SK-N-SH (cell line): ENCODE results near the gene ACACA. TPM values are rescaled to one million over a fixed set of nuclear protein-coding genes. Genes with fewer than 3 reads are reported as not detected.
A peak's percentile ranks its signal among the peaks of the same experiment; 100 is the strongest.
"Not testable (repeated sequence)": the region's sequence is repeated elsewhere in the genome, so short reads cannot be mapped to it uniquely, and the experiment has no call there.

Experiments used
- CTCF ChIA-PET: fragments of 300-600, 350-600 bp; formaldehyde crosslinking; extraction: SDS; loops from one replicate; lab custom pipeline; 2021; lab: Yijun Ruan, JAX
- POLR2A ChIA-PET: fragments of 350-600 bp; sonication (Branson Sonifier 250); formaldehyde crosslinking; extraction: SDS; loops from one replicate; lab custom pipeline; 2020; ENCODE audit warnings: antibody characterized with exemption, inconsistent platforms; lab: Yijun Ruan, JAX
- DNase-seq: peaks from one replicate; pipeline ENCODE4 v3.0.0; 2012
- H2AFZ ChIP-seq: fragments of 200-600 bp; sonication (generic); 2 replicates; pipeline ENCODE4 v1.8.1; 2016; ENCODE audit warnings: antibody characterized with exemption, mild to moderate bottlenecking, low read depth
- H3F3A ChIP-seq: fragments of 200-600 bp; sonication (generic); replicated peaks from 2 replicates; pipeline ENCODE3; 2016; ENCODE audit warnings: antibody characterized with exemption, mild to moderate bottlenecking; ENCODE audit not compliant: insufficient read depth
- H3K27ac ChIP-seq, 2 experiments: fragments of 200-500 bp in 1 of 2; fragments of 200-600 bp in 1 of 2; sonication (Bioruptor generic) in 1 of 2; sonication (generic), shearing (Covaris generic) in 1 of 2; 2 replicates each; pipeline versions ENCODE4 v1.5.1 to v1.6.1; 2014 to 2016; ENCODE audit warnings: low read depth in 2 of 2, inconsistent platforms in 1 of 2, low read length in 1 of 2, mild to moderate bottlenecking in 1 of 2, mixed read lengths in 1 of 2
- H3K27me3 ChIP-seq: fragments of 200-600 bp; sonication (generic), shearing (Covaris generic); 2 replicates; pipeline ENCODE4 v1.6.1; 2016; ENCODE audit warnings: mixed run types; ENCODE audit not compliant: insufficient read depth
- H3K36me3 ChIP-seq, 2 experiments: fragments of 200-500 bp in 1 of 2; fragments of 200-600 bp in 1 of 2; sonication (Bioruptor generic) in 1 of 2; sonication (generic) in 1 of 2; replicated peaks in 1 of 2; 2 replicates each; pipeline versions ENCODE3 to v1.5.1; 2014 to 2016; ENCODE audit warnings: low read length in 1 of 2, mild to moderate bottlenecking in 1 of 2; ENCODE audit not compliant: insufficient read depth in 2 of 2, control insufficient read depth in 1 of 2
- H3K4me1 ChIP-seq, 2 experiments: fragments of 200-500 bp in 1 of 2; fragments of 200-600 bp in 1 of 2; sonication (Bioruptor generic) in 1 of 2; sonication (generic), shearing (Covaris generic) in 1 of 2; 2 replicates each; pipeline versions ENCODE4 v1.5.1 to v1.6.1; 2014 to 2016; ENCODE audit warnings: low read depth in 1 of 2, low read length in 1 of 2, mixed run types in 1 of 2; ENCODE audit not compliant: insufficient read depth in 2 of 2, control insufficient read depth in 1 of 2
- H3K4me2 ChIP-seq: fragments of 200-600 bp; sonication (generic), shearing (Covaris generic); 2 replicates; pipeline ENCODE4 v1.6.1; 2017; ENCODE audit warnings: mixed run types
- H3K4me3 ChIP-seq, 2 experiments: fragments of 200-500 bp in 1 of 2; fragments of 200-600 bp in 1 of 2; sonication (Bioruptor generic) in 1 of 2; sonication (generic), shearing (Covaris generic) in 1 of 2; 2 replicates each; pipeline versions ENCODE4 v1.5.1 to v1.8.1; 2014 to 2016; ENCODE audit warnings: low read depth in 2 of 2, inconsistent platforms in 1 of 2, low read length in 1 of 2, mild to moderate bottlenecking in 1 of 2, mixed read lengths in 1 of 2, moderate library complexity in 1 of 2
- H3K79me2 ChIP-seq: fragments of 200-600 bp; sonication (generic); 2 replicates; pipeline ENCODE4 v1.8.1; 2017; ENCODE audit warnings: mild to moderate bottlenecking; ENCODE audit not compliant: insufficient read depth
- H3K9ac ChIP-seq: fragments of 200-600 bp; sonication (generic); 2 replicates; pipeline ENCODE4 v1.6.1; 2017; ENCODE audit warnings: mixed run types
- H3K9me2 ChIP-seq: fragments of 200-600 bp; sonication (generic); 2 replicates; pipeline ENCODE4 v1.6.1; 2017; ENCODE audit warnings: mixed run types
- H3K9me3 ChIP-seq: fragments of 200-600 bp; sonication (generic); 2 replicates; pipeline ENCODE4 v1.6.1; 2017; ENCODE audit warnings: mixed run types, mild to moderate bottlenecking, moderate library complexity
- H4K20me1 ChIP-seq: fragments of 200-600 bp; sonication (generic); 2 replicates; pipeline ENCODE4 v1.6.1; 2017; ENCODE audit warnings: mild to moderate bottlenecking, mixed run types; ENCODE audit not compliant: insufficient read depth
- ELF1 ChIP-seq: IDR thresholded peaks from 2 replicates; pipeline ENCODE4 v1.4.0; 2012
- FOSL2 ChIP-seq: IDR thresholded peaks from 2 replicates; pipeline ENCODE4 v1.4.0; 2012; ENCODE audit warnings: low read depth, mild to moderate bottlenecking, moderate library complexity, borderline replicate concordance
- GABPA ChIP-seq: IDR thresholded peaks from 2 replicates; pipeline ENCODE4 v1.4.0; 2012; ENCODE audit warnings: low read depth, mild to moderate bottlenecking
- JUND ChIP-seq: IDR thresholded peaks from 2 replicates; pipeline ENCODE4 v1.4.0; 2012
- NFIC ChIP-seq: IDR thresholded peaks from 2 replicates; pipeline ENCODE4 v1.4.0; 2012; ENCODE audit warnings: borderline replicate concordance
- POLR2AphosphoS5 ChIP-seq: IDR thresholded peaks from 2 replicates; pipeline ENCODE4 v1.6.1; 2012; ENCODE audit warnings: low read depth, low read length
- RCOR1 ChIP-seq: fragments of 150-350 bp; IDR thresholded peaks from 2 replicates; pipeline ENCODE4 v1.6.1; 2017; ENCODE audit warnings: antibody characterized with exemption, low read length
- REST ChIP-seq: IDR thresholded peaks from 2 replicates; pipeline ENCODE4 v1.6.1; 2012; ENCODE audit warnings: mild to moderate bottlenecking, low read depth, low read length, moderate library complexity
- RFX5 ChIP-seq: IDR thresholded peaks from 2 replicates; pipeline ENCODE4 v1.6.1; 2012; ENCODE audit warnings: mild to moderate bottlenecking, improper control_type of control experiment, low read length
- SIN3A ChIP-seq: IDR thresholded peaks from 2 replicates; pipeline ENCODE4 v1.6.1; 2012; ENCODE audit warnings: low read depth, mild to moderate bottlenecking, low read length, moderate library complexity, borderline replicate concordance
- TCF12 ChIP-seq: IDR thresholded peaks from 2 replicates; pipeline ENCODE4 v1.4.0; 2012
- TEAD4 ChIP-seq: IDR thresholded peaks from 2 replicates; pipeline ENCODE4 v1.4.0; 2012; ENCODE audit warnings: mild to moderate bottlenecking, borderline replicate concordance; ENCODE audit not compliant: insufficient read depth
- YY1 ChIP-seq: IDR thresholded peaks from 2 replicates; pipeline ENCODE4 v1.4.0; 2012; ENCODE audit warnings: low read depth, mild to moderate bottlenecking
- WGBS: methylation state at CpG from one replicate; pipeline ENCODE4 v1.1.6; 2017; ENCODE audit warnings: low lambda C conversion rate; 5-methylcytosine and 5-hydroxymethylcytosine counted together
- polyA plus RNA-seq, 3 experiments: library from polyadenylated mRNA; depleted of rRNA; stranded (reverse); fragments of >200 nt; gene quantifications; 2 replicates each; pipeline ENCODE4 v1.2.3, GENCODE V29; 2012

Gene ACACA
- polyA plus RNA-seq, 1 of the 3 experiments (the other 2 are of a cell fraction): 27.2 TPM

- 0 out of 2 replicates have a peak, but pooled peaks have one; percentile 11 for TF ChIP-seq POLR2AphosphoS5
- TF ChIP-seq YY1: no peak
- TF ChIP-seq TCF12: no peak
- no peak for TF ChIP-seq TEAD4
- no peak for TF ChIP-seq RCOR1
- no peak for TF ChIP-seq RFX5
- no peak for TF ChIP-seq JUND
- no peak for TF ChIP-seq SIN3A
- TF ChIP-seq REST: no peak
- TF ChIP-seq GABPA: no peak
- TF ChIP-seq ELF1: no peak
- no peak for TF ChIP-seq NFIC
- TF ChIP-seq FOSL2: no peak
These were observed 48.4 kb downstream of the ACACA start (continued) for GRCh38 chr17:37358098-37358829.

GRCh38 chr17:37356796-37357569, 49.7 kb downstream of the ACACA start:
- DNase-seq, H3F3A ChIP-seq, POLR2A ChIA-PET, H2AFZ ChIP-seq, CTCF ChIA-PET, H3K9me2 ChIP-seq, H3K36me3 ChIP-seq, H3K27ac ChIP-seq, H3K9me3 ChIP-seq, H3K27me3 ChIP-seq: not testable (repeated sequence)
- 0 out of 2 replicates have a peak, but pooled peaks cover 11% of the 10 kb centered on the region for H4K20me1 ChIP-seq
- H3K4me3 ChIP-seq: peak overlapping the region in 1 of 2 experiments; percentile 78; a peak in 1 of 4 replicates
- peak overlapping the region; percentile 99 for H3K4me2 ChIP-seq
- peaks cover 0 to 13% of the 10 kb centered on the region in 2 experiments; a peak in 2 of 4 replicates for H3K4me1 ChIP-seq
- 92% methylated on average over 12 of the region's 12 CpGs for WGBS
- H3K9ac ChIP-seq: peak overlapping the region; percentile 63; the same call in 1 of the 2 replicates
- H3K79me2 ChIP-seq: peaks cover 56% of the 10 kb centered on the region

- 96% methylated on average over 8 of the region's 8 CpGs for WGBS
- H3F3A ChIP-seq, H3K27me3 ChIP-seq, DNase-seq, H3K4me3 ChIP-seq, H3K9me3 ChIP-seq, H3K9me2 ChIP-seq, H3K36me3 ChIP-seq, POLR2A ChIA-PET, H3K27ac ChIP-seq, H3K4me2 ChIP-seq, H3K9ac ChIP-seq, H2AFZ ChIP-seq, H4K20me1 ChIP-seq, H3K4me1 ChIP-seq: not testable (repeated sequence)
- CTCF ChIA-PET: interaction anchor here (2.0 kb wide), 1 partner anchor 27 kb away, joined by 9 read pairs; no protein-coding TSS in a partner anchor
- peaks cover 29% of the 10 kb centered on the region for H3K79me2 ChIP-seq
These were observed 59.7 kb downstream of the ACACA start for GRCh38 chr17:37346863-37347402.
